Left forelimb (tissue), 1 donor: ENCODE measurements around the gene LYST.
"Not testable (repeated sequence)": the region's sequence is repeated elsewhere in the genome, so short reads cannot be mapped to it uniquely, and the experiment has no call there.

ENCODE experiments used
- DNase-seq: peaks from one replicate; pipeline ENCODE4 v3.0.0-alpha.2; 2018; ENCODE audit warnings: low spot score

Gene LYST

GRCh38 chr1:235766794-235767285 is 99.9 kb downstream of the LYST start:
- DNase-seq: no peak

GRCh38 chr1:235763962-235764361 is 102.7 kb downstream of the LYST start:
- no peak for DNase-seq

GRCh38 chr1:235759336-235759735 is 107.4 kb downstream of the LYST start:
- DNase-seq: no peak

- no peak for DNase-seq
Measured at GRCh38 chr1:235758931-235759330, 107.8 kb downstream of the LYST start.

- no peak for DNase-seq
Measured at GRCh38 chr1:235757587-235758096, 109.1 kb downstream of the LYST start.

GRCh38 chr1:235754186-235754585 is 112.5 kb downstream of the LYST start:
- DNase-seq: not testable (repeated sequence)

- no peak for DNase-seq
Measured at GRCh38 chr1:235749755-235750300, 116.9 kb downstream of the LYST start.

- DNase-seq: no peak
Measured at GRCh38 chr1:235748747-235749146, 118.0 kb downstream of the LYST start.

- DNase-seq: no peak
Measured at GRCh38 chr1:235746245-235746644, 120.5 kb downstream of the LYST start.

GRCh38 chr1:235745503-235746136 is 121.1 kb downstream of the LYST start:
- DNase-seq: no peak

- DNase-seq: no peak
Measured at GRCh38 chr1:235742914-235743599, 123.6 kb downstream of the LYST start.

- no peak for DNase-seq
Measured at GRCh38 chr1:235741294-235741693, 125.4 kb downstream of the LYST start.

- DNase-seq: no peak
Measured at GRCh38 chr1:235739631-235740030, 127.1 kb downstream of the LYST start.

GRCh38 chr1:235739124-235739523 is 127.6 kb downstream of the LYST start:
- DNase-seq: no peak

GRCh38 chr1:235737751-235738150 is 129.0 kb downstream of the LYST start:
- DNase-seq: no peak

GRCh38 chr1:235736263-235736662 is 130.4 kb downstream of the LYST start:
- DNase-seq: no peak

GRCh38 chr1:235735621-235736020 is 131.1 kb downstream of the LYST start:
- no peak for DNase-seq

- no peak for DNase-seq
Measured at GRCh38 chr1:235734335-235734734, 132.4 kb downstream of the LYST start.

- DNase-seq: no peak
Measured at GRCh38 chr1:235730007-235730406, 136.7 kb downstream of the LYST start.

- DNase-seq: no peak
Measured at GRCh38 chr1:235726557-235726956, 140.1 kb downstream of the LYST start.

GRCh38 chr1:235725434-235725833 is 141.3 kb downstream of the LYST start:
- DNase-seq: no peak

- no peak for DNase-seq
Measured at GRCh38 chr1:235724730-235725129, 142.0 kb downstream of the LYST start.

GRCh38 chr1:235722858-235723257 is 143.8 kb downstream of the LYST start:
- DNase-seq: no peak
